T47D (cell line): Measurements from ENCODE around the gene CDK14.

ENCODE experiments used
- DNase-seq, 2 experiments: peaks; one replicate each; pipeline versions ENCODE4 v3.0.0 to v3.0.0-alpha.2; 2011 to 2012; ENCODE audit warnings: low read depth in 1 of 2, low spot score in 1 of 2
- JUND ChIP-seq: IDR thresholded peaks from 2 replicates; pipeline ENCODE4 v1.6.1; 2012; ENCODE audit warnings: low read depth
- in situ Hi-C: cut with HindIII; loops from 2 replicates; pipeline ENCODE4 v1.10.0; 2016; ENCODE audit warnings: low sequenced_read_pairs, low pct_unique_long_range_greater_than_20kb

Gene CDK14

DNA sequence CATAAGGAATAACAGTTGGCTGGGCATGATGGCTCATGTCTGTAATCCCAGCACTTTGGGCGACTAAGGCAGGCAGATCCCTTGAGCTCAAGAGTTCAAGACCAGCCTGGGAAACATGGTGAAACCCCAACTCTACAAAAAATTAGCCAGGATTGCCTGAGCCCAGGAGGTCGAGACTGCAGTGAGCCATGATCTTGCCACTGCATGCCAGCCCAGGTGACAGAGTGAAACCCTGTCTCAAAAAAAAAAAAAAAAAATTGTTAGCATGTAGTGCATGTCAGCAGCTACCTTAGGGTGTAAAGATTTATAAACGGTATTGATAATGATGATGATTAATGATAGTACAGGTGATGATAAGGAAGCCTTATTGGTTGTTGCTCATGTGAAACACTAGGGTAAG is 336.9 kb downstream of the CDK14 start:
- TF ChIP-seq JUND = no peak
- DNase-seq = no peak
- in situ Hi-C loops = no loop called here

DNA sequence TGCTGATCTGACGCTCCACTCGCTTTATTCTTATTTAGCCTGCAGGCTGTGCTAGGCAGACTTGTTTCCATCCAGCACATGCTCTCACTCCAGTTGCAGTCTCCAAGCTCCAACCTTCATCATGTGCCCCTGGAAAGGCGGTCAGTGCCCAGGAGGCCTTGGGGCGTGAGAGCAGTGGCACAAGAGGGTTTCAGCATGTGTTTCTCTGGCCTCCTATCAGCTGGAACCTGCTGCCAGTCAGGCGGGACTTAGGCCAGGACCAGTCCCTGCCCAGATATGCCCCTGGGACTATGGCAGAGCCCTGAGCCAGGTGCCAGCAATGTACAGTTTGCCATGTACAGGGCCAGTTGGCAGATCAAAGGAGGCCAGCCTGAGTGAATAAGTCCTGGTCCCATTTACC is 337.9 kb downstream of the CDK14 start:
- no peak for DNase-seq
- TF ChIP-seq JUND = no peak
- in situ Hi-C loops = no loop called here

- in situ Hi-C loops = no loop called here
- no peak for DNase-seq
- TF ChIP-seq JUND = no peak
Observed at GRCh38 chr7:90938371-90938770, 342.2 kb downstream of the CDK14 start.

GRCh38 chr7:90939666-90940065 is 343.5 kb downstream of the CDK14 start:
- no peak for DNase-seq
- in situ Hi-C loops = no loop called here
- no peak for TF ChIP-seq JUND

DNA sequence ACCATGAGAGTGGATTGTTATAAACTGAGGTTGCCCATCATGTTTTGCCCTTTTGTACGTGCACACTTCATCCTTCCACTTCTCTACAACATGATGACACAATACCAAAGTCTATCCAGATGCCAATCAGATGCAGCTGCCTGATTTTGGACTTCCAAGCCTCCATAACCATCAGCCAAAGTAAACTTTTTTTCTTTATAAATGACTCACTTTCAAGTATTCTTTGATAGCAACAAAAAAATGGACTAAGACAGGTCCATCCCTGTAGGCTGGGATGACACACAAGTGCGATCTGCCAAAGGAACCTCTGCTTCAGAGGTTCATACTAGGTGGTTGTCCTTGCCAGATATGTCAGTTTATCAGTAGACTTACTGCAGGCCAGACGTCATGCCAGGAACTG is 347.9 kb downstream of the CDK14 start:
- no peak for DNase-seq
- no peak for TF ChIP-seq JUND
- in situ Hi-C loops = no loop called here

DNA sequence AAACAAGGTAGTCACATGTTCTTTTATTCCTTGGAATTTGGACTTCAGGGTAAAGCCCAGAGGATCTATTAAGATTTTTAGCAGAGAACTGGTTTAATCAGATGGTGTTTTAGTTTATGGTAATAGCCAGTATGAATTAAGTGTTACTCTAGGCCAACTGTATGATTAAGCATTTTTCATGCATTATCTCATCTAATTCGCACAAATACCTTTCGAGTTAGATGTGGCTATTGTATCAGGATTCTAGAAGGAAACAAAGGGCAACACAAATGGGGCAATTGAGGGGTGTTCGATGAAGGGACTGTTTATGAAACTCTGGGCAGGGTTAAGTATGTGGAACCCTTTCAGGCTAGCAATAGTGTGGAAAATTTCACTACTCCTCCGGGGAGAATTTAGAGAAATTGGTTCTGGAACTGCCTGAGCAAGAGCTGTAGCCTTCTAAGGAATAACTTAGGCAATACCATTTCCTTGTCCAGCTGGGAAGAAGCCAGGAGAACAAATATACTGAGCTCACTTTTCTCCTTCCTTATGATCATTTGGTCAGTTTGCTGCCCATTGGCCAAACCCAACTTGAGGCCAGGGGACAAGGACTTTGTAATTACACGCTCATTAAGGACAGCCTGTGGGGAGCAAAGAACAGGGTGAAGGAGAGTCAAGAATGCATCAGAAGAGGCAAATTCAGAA is 349.1 kb downstream of the CDK14 start:
- DNase-seq = peak in 1 of 2 experiments; percentile 61
- no peak for TF ChIP-seq JUND
- in situ Hi-C loops = no loop called here

DNA sequence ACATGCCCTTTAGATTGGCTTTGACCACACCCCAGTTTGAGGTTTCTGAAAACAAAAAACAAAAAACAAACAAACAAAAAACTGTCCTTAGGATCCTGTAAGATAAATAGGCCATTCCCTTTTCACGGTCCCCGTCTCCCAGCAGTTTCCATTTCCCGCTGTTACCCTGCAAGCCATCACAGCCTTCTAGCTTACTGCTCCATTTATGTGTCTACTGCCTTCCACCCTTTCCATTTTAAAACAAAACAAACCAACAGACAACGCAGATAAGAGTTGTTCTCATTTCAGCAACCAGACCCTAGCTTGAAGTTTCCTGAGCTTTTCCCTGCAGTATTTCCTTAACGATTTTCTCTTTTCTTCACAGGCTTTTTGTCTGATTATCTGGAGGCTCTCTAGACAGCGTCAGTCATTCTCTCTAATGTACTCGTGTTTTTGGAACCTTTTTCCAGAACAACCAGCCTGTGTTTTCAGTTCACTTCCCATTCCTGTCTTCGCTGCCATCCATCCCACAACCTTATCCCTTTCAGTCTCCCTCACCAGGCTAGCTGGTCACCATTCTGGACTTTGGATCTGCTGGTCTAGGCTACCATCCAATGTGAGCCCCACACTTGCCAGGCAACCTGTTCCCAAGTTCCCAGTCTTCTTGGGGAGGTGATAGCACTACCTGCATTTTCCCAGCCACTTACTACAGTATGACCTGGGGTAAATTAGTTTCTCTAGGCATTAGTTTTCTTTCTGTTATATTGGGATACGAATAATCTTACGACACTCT is 350.8 kb downstream of the CDK14 start:
- no peak for DNase-seq
- in situ Hi-C loops = no loop called here
- TF ChIP-seq JUND = no peak

DNA sequence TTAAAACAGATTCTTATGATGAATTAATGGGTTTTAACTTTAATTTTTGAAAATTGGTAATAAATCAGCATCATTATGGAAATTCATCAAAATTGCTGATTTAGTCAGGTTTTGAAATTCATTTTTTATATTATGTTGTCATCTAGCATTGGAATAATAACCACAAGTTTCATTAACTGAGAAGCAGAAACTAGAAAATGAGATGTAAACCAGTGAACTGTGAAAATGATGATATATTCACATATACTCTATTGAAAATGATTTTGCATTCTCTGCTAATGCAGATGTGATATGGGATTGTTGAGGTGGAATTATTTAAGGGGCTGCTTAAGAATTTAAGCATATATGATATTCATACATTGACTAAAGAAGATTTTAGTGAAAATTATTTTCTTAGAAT is 352.0 kb downstream of the CDK14 start:
- DNase-seq = no peak
- no peak for TF ChIP-seq JUND
- in situ Hi-C loops = no loop called here

GRCh38 chr7:90951229-90951628 is 355.1 kb downstream of the CDK14 start:
- DNase-seq = no peak
- TF ChIP-seq JUND = no peak
- in situ Hi-C loops = no loop called here

GRCh38 chr7:90951986-90952954 is 356.1 kb downstream of the CDK14 start:
- no peak for TF ChIP-seq JUND
- in situ Hi-C loops = no loop called here
- no peak for DNase-seq

DNA sequence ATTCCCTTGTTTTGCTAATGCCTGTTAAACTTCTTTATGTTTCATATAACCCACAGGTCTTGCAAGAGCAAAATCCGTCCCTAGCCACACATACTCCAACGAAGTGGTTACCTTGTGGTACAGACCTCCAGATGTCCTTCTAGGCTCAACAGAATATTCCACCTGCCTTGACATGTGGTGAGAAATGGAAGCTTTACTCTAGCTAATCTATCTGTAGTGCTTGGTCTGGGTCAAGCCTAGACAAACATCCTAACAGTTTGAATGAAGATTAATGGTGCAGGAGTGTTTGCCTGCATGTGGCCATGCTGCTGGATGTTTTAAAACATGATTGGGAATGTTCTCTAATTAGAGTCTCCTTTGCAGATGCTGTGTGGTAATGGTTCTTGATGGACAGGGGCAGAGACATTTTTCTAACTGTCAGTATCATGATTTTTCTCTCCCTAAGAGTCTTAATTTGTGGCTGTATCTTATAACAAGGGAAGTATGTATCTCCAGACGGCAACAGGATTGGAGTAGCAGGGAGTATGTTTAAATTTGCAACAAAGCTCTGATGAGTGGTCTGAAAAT is 359.6 kb downstream of the CDK14 start:
- no peak for TF ChIP-seq JUND
- in situ Hi-C loops = no loop called here
- no peak for DNase-seq

GRCh38 chr7:90957883-90958282 is 361.8 kb downstream of the CDK14 start:
- in situ Hi-C loops = no loop called here
- TF ChIP-seq JUND = no peak
- DNase-seq = no peak

DNA sequence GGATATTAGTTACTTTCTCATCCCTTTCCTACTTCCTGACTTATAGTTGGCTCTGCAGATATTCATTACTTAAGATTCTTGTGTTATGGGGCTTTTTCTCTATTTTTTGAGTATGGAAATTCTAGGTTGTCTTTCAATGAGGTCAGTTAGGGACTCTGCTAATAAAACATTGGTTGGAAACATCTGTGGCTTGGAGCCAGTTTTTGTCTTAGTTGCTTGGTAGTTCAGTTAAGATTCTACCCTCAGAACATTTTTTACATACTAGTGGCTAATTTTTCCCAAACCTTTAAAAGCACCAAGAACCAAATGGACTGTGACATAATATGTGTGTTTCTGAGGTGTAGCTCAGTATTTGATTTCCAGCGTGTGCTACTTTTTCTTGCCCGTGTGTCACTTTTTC is 362.5 kb downstream of the CDK14 start:
- in situ Hi-C loops = no loop called here
- no peak for DNase-seq
- TF ChIP-seq JUND = no peak
